GM12874 (cell line): ENCODE results near the gene COQ4.

Experiments
- TF ChIP-seq, protein P1 (sequence below): IDR thresholded peaks from 2 replicates; pipeline ENCODE4 v1.5.1; 2011; ENCODE audit warnings: low read depth, mild to moderate bottlenecking, control low read depth, low read length, moderate library complexity; ENCODE audit not compliant: insufficient read depth

The COQ4 gene

DNA sequence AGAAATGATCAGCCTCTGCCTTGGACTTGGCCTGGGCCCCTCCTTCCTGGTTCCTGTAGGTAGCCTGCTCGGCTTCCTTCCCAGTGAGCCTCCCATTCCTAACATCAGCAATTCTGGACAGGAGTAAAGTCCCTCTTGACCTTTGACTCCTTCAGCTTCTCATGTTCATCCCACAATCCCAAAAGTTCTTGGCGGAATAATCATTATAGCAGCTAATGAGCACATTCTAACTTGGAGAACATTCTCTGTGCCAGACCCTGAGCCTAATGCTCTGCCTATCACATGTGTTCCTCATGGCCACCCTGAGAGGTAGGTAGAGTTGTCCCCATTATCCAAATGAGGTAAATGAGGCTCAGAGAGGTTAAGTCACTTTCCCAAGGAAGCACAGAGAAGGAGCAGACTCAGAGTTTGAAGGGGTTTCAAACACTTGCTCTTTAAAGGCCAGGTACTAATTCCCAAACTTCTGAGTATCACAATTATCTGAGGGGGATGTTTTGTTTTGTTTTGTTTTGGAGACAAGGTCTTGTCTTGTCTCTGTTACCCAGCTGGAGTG is 25.3 kb upstream of the COQ4 start:
- TF ChIP-seq, protein P1, sequence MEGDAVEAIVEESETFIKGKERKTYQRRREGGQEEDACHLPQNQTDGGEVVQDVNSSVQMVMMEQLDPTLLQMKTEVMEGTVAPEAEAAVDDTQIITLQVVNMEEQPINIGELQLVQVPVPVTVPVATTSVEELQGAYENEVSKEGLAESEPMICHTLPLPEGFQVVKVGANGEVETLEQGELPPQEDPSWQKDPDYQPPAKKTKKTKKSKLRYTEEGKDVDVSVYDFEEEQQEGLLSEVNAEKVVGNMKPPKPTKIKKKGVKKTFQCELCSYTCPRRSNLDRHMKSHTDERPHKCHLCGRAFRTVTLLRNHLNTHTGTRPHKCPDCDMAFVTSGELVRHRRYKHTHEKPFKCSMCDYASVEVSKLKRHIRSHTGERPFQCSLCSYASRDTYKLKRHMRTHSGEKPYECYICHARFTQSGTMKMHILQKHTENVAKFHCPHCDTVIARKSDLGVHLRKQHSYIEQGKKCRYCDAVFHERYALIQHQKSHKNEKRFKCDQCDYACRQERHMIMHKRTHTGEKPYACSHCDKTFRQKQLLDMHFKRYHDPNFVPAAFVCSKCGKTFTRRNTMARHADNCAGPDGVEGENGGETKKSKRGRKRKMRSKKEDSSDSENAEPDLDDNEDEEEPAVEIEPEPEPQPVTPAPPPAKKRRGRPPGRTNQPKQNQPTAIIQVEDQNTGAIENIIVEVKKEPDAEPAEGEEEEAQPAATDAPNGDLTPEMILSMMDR, result no peak

DNA sequence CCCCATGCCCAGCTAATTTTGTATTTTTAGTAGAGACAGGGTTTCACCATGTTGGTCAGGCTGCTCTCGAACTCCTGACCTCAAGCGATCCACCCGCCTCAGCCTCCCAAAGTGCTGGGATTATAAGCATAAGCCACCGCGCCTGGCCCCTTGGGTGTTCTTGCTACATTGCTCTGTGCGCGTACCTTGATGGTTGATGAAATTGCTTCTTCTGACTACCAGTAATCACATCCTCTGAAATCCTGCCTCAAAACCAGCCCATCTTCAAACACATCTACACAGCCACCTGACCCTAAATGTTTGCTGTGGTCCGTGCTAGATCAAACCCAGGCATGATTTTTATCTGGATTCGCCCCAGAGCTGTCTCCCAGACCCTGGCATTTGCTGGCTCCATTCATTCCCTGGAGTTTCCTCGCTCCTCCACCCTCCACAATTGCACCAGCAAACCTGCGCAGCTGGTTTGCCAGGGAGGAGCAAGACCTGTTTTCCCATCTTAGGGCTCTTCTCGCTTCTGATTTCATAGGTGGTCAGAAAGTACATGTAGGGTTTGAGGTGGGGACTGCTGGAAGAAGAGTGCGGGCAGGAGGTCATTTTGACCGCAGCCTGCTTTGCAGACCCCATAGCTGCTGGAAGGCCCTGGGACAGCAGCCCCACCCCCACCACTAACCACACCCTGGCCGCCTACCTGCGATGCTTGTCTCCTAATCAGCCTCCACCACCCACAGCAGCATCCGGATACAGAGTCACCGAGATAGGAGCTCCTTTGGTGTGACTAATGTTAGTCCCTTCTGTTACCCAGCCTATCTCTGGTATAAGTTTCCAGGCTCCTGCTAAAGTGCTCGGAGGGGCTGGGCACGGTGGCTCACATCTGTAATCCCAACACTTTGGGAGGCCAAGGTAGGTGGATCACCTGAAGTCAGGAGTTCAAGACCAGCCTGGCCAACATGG is 23.8 kb upstream of the COQ4 start:
- TF ChIP-seq, protein P1, result no peak

DNA sequence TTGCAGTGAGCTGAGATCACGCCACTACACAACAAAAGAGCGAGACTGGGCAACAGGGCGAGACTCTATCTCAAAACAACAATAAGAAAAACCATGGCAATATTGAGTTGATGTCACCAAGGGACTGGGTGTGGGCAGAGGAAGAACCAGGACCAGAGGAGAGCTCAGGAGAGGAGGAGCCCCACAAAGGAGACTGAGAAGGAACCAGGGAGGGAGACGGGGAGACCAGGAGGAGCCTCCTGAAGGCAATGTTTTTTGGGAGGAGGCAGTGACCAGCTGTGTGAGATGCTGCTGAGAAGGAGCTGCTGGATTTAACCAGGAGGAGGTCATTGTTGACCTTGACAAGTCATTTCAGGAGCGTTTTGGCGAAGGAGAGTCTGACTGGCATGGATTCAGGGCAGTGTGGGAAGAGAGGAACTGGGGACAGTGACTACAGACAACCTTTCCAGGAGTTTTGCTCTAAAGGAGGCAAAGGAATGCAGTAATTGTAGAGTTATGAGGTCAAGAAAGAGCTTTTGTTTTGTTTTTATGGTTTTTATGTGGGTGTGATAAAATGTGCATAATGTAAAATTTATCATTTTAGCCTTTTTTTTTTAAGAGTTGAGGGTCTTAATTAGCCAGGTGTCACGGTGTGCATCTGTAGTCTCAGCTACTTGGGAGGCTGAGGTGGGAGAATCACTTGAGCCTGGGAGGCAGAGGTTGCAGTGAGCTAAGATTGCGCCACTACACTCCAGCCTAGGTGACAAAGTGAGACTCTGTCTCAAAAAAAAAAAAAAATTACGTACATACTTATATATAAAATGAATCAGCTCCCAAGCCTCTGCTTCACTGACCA is 18.3 kb upstream of the COQ4 start:
- TF ChIP-seq, protein P1, result no peak

DNA sequence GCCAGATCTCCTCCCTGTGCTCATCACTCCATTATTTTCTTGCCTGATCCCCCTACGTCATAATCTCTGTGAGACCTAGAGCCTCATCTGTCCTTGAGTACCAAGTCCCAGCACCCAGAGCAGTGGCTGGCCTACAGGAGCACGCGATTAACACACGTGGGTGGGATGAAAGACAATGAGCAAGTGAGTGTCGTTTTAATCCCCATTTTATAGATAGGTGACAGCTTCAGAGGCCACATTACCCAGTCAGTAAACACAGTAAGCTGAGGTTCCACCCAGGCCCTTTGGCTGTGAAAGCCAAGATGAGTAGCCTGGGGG is 17.7 kb upstream of the COQ4 start:
- TF ChIP-seq, protein P1, result no peak

DNA sequence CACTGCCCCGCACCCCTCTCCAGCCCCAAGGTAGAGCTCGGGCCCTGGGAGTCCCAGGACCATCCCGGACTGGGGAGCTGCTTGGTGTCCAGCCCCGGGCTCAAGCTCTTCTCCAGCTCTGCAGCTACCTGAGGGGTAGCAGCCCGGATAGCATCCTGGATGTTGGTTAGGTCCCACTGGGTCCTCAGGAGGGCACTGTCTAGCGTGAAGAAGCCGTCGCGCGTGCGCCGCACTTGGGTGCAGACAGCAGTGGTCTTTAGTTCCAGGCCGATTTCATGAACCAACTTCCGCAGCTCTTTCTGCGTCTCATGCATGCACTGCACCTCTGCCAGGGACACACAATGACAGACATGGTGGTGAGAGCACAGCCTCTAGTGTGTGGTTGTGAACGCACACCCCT is 13.1 kb upstream of the COQ4 start:
- TF ChIP-seq, protein P1, result no peak

DNA sequence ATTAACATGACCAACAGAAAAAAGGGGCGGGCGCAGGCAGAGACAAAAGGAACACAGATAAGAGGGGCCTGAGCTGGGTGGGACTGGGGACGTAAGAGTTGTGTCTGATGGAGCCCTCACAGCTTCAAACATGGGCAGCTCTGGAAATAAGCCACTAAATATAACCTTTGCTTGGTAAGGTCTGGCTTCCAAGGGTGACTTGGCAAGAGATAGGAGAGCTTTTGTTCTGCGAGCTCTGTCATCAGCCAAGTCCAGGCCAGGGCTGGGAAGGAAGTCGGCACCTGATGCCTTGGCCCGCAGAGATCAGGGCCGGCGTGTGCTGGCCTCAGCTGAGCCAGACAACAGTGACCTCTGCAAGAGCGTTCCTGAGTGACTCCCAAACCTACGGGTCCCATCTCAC is 12.2 kb upstream of the COQ4 start:
- TF ChIP-seq, protein P1, result no peak

DNA sequence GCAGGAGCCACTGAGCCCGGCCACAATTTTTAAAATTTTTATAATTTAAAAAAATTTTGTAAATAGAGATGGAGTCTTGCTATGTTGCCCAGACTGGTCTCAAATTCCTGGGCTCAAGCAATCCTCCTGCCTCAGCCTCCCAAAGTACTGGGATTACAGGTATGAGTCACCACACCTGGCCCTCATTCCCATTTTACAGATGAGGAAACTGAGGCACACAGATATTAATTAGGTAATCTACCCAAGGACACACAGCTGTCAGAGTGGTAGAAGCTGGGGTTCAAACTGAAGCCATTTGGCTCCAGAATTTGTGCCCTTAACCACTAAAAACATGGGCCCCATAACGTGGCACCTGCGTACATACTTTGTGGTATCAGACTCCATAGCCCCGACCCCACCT is 7.9 kb upstream of the COQ4 start:
- TF ChIP-seq, protein P1, result no peak
